Nephron progenitor cell (in vitro differentiated cells): ENCODE measurements around the gene DPF3.

Experiments
- DNase-seq: peaks from one replicate; pipeline ENCODE4 v3.0.0; 2021
- H3K27ac Mint-ChIP-seq: 2 replicates; pipeline ENCODE4 v1.8.0; 2021; ENCODE audit warnings: mild to moderate bottlenecking, moderate library complexity, mixed read lengths
- H3K27me3 Mint-ChIP-seq: 2 replicates; pipeline ENCODE4 v1.8.0; 2021; ENCODE audit warnings: mild to moderate bottlenecking, low read depth, mixed read lengths; ENCODE audit not compliant: poor library complexity
- H3K36me3 Mint-ChIP-seq: 2 replicates; pipeline ENCODE4 v1.8.0; 2021; ENCODE audit warnings: low read depth, mixed read lengths
- H3K4me1 Mint-ChIP-seq: 2 replicates; pipeline ENCODE4 v1.8.0; 2021; ENCODE audit warnings: mixed read lengths
- H3K4me3 Mint-ChIP-seq: 2 replicates; pipeline ENCODE4 v1.8.0; 2021; ENCODE audit warnings: mild to moderate bottlenecking, moderate library complexity, mixed read lengths
- H3K9me3 Mint-ChIP-seq: 2 replicates; pipeline ENCODE4 v1.8.0; 2021; ENCODE audit warnings: mild to moderate bottlenecking, moderate library complexity, mixed read lengths
- TF ChIP-seq, protein P1 (sequence below): fragments of 200-600 bp; sonication (generic); IDR thresholded peaks from 2 replicates; pipeline ENCODE4 v1.5.0; 2021; ENCODE audit warnings: antibody characterized with exemption

DPF3 gene

GRCh38 chr14:72743626-72744025 lies 150.3 kb downstream of the DPF3 start:
- peaks cover 63% of the 10 kb centered on the region for H3K4me1 Mint-ChIP-seq
- TF ChIP-seq, protein P1, sequence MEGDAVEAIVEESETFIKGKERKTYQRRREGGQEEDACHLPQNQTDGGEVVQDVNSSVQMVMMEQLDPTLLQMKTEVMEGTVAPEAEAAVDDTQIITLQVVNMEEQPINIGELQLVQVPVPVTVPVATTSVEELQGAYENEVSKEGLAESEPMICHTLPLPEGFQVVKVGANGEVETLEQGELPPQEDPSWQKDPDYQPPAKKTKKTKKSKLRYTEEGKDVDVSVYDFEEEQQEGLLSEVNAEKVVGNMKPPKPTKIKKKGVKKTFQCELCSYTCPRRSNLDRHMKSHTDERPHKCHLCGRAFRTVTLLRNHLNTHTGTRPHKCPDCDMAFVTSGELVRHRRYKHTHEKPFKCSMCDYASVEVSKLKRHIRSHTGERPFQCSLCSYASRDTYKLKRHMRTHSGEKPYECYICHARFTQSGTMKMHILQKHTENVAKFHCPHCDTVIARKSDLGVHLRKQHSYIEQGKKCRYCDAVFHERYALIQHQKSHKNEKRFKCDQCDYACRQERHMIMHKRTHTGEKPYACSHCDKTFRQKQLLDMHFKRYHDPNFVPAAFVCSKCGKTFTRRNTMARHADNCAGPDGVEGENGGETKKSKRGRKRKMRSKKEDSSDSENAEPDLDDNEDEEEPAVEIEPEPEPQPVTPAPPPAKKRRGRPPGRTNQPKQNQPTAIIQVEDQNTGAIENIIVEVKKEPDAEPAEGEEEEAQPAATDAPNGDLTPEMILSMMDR: no peak
- H3K4me3 Mint-ChIP-seq: no peak overlapping the region
- H3K9me3 Mint-ChIP-seq: peaks cover 16% of the 10 kb centered on the region
- DNase-seq: no peak
- peaks cover 15% of the 10 kb centered on the region for H3K27me3 Mint-ChIP-seq
- H3K27ac Mint-ChIP-seq: no peak overlapping the region
- H3K36me3 Mint-ChIP-seq: peaks cover 27% of the 10 kb centered on the region

DNA sequence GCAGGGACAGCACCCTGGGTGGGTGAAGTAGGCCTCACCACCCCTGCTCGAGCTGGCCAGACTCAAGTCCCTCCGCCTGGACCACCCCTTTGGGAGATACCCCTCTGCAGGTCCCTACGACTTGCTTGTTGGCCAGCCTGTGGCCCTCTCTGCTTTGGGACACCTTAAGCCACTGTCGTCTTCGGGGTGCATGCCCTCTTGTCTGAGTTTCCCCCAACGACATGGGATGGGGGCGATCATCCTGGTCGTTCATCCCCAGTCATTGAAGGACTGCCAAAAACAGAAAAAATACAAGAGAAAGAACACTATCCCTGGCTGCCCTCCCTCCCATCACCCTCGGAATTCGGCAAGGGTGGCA lies 151.1 kb downstream of the DPF3 start:
- TF ChIP-seq, protein P1: no peak
- Mint-ChIP-seq H3K4me1 (peaks cover 70% of the 10 kb centered on the region), H3K27ac (peak overlapping the region; percentile 11), H3K4me3 (peak overlapping the region; percentile 70), H3K36me3 (peaks cover 19% of the 10 kb centered on the region), H3K27me3 (peaks cover 16% of the 10 kb centered on the region), H3K9me3 (peaks cover 8% of the 10 kb centered on the region)
- no peak for DNase-seq

DNA sequence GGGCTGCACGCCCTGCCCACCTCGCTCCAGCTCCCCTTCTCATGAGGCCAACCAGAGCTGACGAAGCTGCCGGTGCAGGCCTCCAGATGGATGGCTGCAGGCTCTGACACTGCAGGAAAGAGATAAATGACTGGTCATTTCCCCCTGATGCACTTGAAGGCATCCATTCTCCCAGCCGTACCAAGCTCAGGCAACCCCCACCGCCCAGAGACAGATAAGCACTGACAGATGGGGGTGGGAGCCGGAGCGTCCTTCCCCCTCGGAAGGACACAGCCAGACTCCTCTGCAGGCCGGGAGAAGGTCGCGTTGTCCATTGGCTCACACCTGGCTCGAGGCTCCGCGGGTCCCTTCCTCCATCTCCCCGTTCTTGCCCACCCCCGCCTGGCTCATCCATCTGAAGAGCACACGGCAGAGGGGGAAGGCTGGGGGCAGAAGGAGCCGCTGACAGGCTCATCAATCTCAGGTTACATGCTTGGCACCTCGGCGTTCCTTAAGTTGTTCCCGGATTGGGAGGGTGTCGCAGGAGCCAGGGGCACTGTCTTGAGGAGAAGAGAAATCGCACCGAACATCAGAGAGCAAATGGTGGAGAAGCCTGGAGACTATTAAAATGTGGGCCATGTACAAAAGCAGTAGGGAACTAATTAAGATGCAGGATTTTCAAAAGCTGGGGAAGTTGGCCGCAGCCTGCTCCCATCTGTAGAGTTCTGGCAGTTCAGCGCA lies 151.6 kb downstream of the DPF3 start:
- Mint-ChIP-seq H3K4me1 (peaks cover 75% of the 10 kb centered on the region), H3K27ac (peak overlapping the region; percentile 11), H3K36me3 (peaks cover 14% of the 10 kb centered on the region), H3K9me3 (peaks cover 3% of the 10 kb centered on the region), H3K4me3 (peak overlapping the region; percentile 70), H3K27me3 (peaks cover 16% of the 10 kb centered on the region)
- DNase-seq: peak; percentile 52
- TF ChIP-seq, protein P1: no peak

DNA sequence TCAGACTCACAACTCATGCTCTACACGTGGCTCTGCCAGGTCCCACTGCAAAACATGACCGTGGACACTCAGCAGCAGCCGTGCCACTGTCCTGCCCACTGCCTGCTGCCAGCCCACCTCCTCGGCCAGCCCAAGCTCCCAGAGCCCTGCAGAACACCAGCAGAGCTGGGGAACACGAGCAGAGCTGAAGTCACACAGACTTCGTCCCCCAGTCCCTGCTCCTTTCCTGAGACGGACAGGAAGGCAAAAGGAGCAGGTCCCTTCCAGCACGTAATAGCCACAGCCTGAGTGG lies 152.1 kb downstream of the DPF3 start:
- no peaks in the 10 kb centered on the region for H3K9me3 Mint-ChIP-seq
- TF ChIP-seq, protein P1: no peak
- DNase-seq: no peak
- peak overlapping the region; percentile 70 for H3K4me3 Mint-ChIP-seq
- peaks cover 12% of the 10 kb centered on the region for H3K27me3 Mint-ChIP-seq
- peaks cover 75% of the 10 kb centered on the region for H3K4me1 Mint-ChIP-seq
- no peak overlapping the region for H3K27ac Mint-ChIP-seq
- peaks cover 9% of the 10 kb centered on the region for H3K36me3 Mint-ChIP-seq

GRCh38 chr14:72740966-72741825 lies 152.7 kb downstream of the DPF3 start:
- H3K36me3 Mint-ChIP-seq: peaks cover 9% of the 10 kb centered on the region
- H3K4me1 Mint-ChIP-seq: peaks cover 80% of the 10 kb centered on the region
- no peaks in the 10 kb centered on the region for H3K9me3 Mint-ChIP-seq
- TF ChIP-seq, protein P1: no peak
- no peak for DNase-seq
- peak overlapping the region; percentile 70 for H3K4me3 Mint-ChIP-seq
- H3K27ac Mint-ChIP-seq: no peak overlapping the region
- peaks cover 10% of the 10 kb centered on the region for H3K27me3 Mint-ChIP-seq
